ENCODE measurements around the gene GALNT14.

The GALNT14 gene

GRCh38 chr2:31166925-31167324 lies 28.7 kb upstream of the GALNT14 start:
- TF ChIP-seq, protein P1, sequence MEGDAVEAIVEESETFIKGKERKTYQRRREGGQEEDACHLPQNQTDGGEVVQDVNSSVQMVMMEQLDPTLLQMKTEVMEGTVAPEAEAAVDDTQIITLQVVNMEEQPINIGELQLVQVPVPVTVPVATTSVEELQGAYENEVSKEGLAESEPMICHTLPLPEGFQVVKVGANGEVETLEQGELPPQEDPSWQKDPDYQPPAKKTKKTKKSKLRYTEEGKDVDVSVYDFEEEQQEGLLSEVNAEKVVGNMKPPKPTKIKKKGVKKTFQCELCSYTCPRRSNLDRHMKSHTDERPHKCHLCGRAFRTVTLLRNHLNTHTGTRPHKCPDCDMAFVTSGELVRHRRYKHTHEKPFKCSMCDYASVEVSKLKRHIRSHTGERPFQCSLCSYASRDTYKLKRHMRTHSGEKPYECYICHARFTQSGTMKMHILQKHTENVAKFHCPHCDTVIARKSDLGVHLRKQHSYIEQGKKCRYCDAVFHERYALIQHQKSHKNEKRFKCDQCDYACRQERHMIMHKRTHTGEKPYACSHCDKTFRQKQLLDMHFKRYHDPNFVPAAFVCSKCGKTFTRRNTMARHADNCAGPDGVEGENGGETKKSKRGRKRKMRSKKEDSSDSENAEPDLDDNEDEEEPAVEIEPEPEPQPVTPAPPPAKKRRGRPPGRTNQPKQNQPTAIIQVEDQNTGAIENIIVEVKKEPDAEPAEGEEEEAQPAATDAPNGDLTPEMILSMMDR (IDR thresholded peaks at IDR 0.05; ENCODE audit: borderline replicate concordance, insufficient read depth, low read depth, low read length) = no peak
- H3K4me3 ChIP-seq (ENCODE audit: low read depth, low read length) = no peak overlapping the region

DNA sequence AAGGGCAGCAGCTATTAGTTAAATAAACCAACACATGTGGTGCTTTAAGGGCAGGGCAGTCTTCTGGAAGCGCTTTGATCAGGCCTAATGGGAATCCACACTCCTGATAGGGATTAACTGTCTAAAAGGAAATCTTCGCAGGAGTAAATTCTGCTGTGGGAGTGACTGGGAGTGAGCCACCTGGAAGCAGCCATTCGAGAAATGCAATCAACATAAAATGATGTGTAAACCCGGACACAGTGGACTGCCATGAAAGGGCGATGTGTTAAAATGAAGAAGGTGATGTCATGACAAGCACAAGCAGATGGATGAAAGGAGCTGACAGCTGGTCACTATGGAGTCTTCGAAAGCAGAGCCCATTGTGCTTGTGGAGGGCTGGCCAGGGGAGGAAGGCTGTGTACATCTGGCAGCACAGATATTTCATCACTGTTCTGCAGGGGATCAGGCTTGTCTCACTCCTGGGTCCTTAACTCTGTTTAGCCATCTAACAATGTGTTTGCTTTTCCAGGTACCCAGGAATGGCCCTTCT lies 24.8 kb upstream of the GALNT14 start:
- TF ChIP-seq, protein P1 (IDR thresholded peaks at IDR 0.05; ENCODE audit: borderline replicate concordance, insufficient read depth, low read depth, low read length) = no peak

GRCh38 chr2:31161637-31162036 lies 23.4 kb upstream of the GALNT14 start:
- TF ChIP-seq, protein P1 (IDR thresholded peaks at IDR 0.05; ENCODE audit: borderline replicate concordance, insufficient read depth, low read depth, low read length) = no peak
- no peak overlapping the region for H3K4me3 ChIP-seq (ENCODE audit: low read depth, low read length)

More for the DNA sequence above, 24.8 kb upstream of the GALNT14 start:
- no peak overlapping the region for H3K4me3 ChIP-seq (ENCODE audit: low read depth, low read length)

- TF ChIP-seq, protein P1 (IDR thresholded peaks at IDR 0.05; ENCODE audit: borderline replicate concordance, insufficient read depth, low read depth, low read length) = no peak
These were observed 13.3 kb upstream of the GALNT14 start for GRCh38 chr2:31151501-31151900.

DNA sequence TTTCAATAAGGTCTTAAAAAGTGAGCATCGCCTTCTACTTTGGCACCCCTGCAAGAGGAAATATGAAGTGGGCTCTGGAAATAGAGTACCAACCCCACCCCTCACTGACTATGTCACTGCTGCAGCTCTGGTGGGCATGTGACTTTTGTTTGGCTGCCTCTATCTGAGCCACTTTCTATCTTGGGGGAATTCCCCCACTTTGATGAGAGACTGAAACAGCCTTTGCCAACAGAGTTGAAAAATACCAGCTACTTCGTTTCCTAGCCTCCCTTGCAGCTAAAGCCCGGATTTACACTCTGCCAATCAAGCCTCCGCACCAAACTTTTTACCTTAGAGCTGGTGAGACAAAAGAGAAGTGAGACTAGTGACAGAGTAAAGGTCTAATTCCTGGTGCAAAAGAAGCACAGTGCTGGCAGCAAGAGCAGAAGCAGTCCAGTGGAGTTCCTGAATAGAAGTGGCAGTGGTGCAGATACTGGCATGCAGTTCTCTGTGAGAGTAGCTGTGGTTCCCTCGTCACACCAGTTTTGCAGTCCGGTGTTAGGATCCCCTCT lies 12.0 kb upstream of the GALNT14 start:
- TF ChIP-seq, protein P1 (IDR thresholded peaks at IDR 0.05; ENCODE audit: borderline replicate concordance, insufficient read depth, low read depth, low read length) = no peak
- no peak overlapping the region for H3K4me3 ChIP-seq (ENCODE audit: low read depth, low read length)

More at GRCh38 chr2:31151501-31151900, 13.3 kb upstream of the GALNT14 start:
- no peak overlapping the region for H3K4me3 ChIP-seq (ENCODE audit: low read depth, low read length)

DNA sequence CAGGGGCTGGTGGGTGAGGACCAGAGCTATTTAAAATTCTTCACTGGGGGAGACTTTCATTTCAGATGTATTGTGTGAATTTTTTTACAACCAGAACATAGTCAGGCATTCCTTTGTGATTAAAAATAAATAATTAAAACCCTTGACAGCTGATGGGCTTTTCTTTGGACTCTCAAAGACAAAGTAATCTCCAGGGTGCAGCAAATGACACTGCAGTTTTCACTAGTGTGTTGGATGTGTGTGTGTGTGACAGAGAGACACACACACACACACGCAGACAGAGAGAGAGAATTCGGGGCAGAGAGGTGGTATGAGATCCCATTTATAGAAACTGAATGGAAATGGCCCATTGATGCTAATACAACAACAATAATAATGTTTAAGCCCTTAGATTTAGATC lies 10.3 kb upstream of the GALNT14 start:
- TF ChIP-seq, protein P1 (IDR thresholded peaks at IDR 0.05; ENCODE audit: borderline replicate concordance, insufficient read depth, low read depth, low read length) = no peak
- no peak overlapping the region for H3K4me3 ChIP-seq (ENCODE audit: low read depth, low read length)

DNA sequence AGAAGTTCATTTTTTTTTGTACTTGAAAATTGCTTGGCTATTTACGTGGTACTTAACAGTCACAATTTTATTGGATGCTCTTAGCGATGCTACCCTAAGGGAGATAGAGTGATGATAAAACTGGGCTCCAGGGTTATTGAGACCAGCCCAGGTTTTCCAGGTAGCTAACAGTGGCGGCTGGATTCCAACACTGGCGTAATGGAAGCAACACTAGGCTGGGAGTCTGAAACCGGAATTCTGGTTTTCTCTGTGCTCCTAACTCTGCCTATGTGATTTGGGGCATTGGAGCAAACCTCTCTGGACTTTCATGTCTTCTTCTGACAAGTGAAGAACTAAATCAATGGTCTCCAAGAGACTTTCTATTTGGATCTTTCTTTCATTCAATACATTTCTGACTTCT lies 9.4 kb upstream of the GALNT14 start:
- no peak overlapping the region for H3K4me3 ChIP-seq (ENCODE audit: low read depth, low read length)
- TF ChIP-seq, protein P1 (IDR thresholded peaks at IDR 0.05; ENCODE audit: borderline replicate concordance, insufficient read depth, low read depth, low read length) = no peak

All from GM12875 (cell line).